ENCODE data around the gene NFKBIZ. TPM values are rescaled to one million over a fixed set of nuclear protein-coding genes. Genes with fewer than 3 reads are reported as not detected.

The NFKBIZ gene
- total RNA-seq, 1 donor from 2014 or later = 8.9 TPM

DNA sequence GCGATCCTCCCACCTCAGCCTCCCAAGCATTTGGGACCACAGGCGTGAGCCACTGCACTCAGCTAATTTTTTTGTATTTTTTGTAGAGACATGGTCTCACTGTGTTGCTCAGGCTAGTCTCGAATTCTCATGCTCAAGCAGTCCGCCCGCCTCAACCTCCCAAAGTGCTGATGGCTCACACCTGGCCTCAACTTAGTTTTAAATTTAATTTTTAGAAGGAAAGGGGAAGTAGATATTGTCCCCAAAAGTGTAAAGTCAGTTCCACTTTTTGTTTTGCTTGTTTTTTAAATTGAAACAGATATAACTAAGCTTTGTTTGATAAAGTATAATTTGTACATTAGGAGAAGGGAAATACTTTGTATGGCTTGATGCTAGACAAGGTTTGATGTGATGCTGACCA is 31.3 kb upstream of the NFKBIZ start:
- H3K4me1 Mint-ChIP-seq (ENCODE audit: low read depth, unreplicated experiment) = peaks cover 1% of the 10 kb centered on the region
- DNase-seq = no peak
- H3K4me3 Mint-ChIP-seq (ENCODE audit: unreplicated experiment) = no peak overlapping the region
- no peak overlapping the region for H3K27ac Mint-ChIP-seq (ENCODE audit: unreplicated experiment)
- no peaks in the 10 kb centered on the region for H3K9me3 Mint-ChIP-seq (ENCODE audit: unreplicated experiment)
- TF ChIP-seq, protein P1, sequence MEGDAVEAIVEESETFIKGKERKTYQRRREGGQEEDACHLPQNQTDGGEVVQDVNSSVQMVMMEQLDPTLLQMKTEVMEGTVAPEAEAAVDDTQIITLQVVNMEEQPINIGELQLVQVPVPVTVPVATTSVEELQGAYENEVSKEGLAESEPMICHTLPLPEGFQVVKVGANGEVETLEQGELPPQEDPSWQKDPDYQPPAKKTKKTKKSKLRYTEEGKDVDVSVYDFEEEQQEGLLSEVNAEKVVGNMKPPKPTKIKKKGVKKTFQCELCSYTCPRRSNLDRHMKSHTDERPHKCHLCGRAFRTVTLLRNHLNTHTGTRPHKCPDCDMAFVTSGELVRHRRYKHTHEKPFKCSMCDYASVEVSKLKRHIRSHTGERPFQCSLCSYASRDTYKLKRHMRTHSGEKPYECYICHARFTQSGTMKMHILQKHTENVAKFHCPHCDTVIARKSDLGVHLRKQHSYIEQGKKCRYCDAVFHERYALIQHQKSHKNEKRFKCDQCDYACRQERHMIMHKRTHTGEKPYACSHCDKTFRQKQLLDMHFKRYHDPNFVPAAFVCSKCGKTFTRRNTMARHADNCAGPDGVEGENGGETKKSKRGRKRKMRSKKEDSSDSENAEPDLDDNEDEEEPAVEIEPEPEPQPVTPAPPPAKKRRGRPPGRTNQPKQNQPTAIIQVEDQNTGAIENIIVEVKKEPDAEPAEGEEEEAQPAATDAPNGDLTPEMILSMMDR (IDR thresholded peaks at IDR 0.05; ENCODE audit: partially characterized antibody, unreplicated experiment) = no peak
- peaks cover 1% of the 10 kb centered on the region for H3K27me3 Mint-ChIP-seq (ENCODE audit: unreplicated experiment)
- H3K36me3 Mint-ChIP-seq (ENCODE audit: unreplicated experiment) = no peaks in the 10 kb centered on the region

DNA sequence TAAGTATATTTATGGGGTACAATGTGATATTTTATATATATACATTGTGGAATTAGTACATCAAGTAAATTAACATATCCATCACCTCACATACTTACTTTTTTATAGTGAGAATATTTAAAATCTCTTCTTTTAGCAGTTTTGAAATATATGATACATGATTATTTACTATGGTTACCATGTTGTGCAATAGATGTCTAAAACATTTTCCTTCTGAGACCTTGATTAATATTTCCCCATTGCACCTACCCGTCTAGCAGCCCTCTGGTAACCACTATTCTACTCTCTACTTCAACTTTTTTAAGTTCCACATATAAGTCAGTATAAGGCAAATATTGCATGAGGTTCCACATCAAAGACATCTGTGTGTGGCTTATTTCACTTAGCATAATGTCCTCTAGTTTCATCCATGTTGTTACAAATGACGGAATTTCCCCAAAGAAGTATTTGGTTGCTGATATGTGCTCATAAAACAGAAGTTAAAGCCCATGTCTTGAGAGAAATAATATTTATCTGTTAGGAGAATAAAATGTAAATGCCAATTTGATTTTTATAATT is 29.6 kb upstream of the NFKBIZ start:
- Mint-ChIP-seq H3K9me3 (ENCODE audit: unreplicated experiment) (no peaks in the 10 kb centered on the region), H3K36me3 (ENCODE audit: unreplicated experiment) (no peaks in the 10 kb centered on the region), H3K27me3 (ENCODE audit: unreplicated experiment) (peaks cover 1% of the 10 kb centered on the region), H3K4me3 (ENCODE audit: unreplicated experiment) (no peak overlapping the region), H3K27ac (ENCODE audit: unreplicated experiment) (no peak overlapping the region), H3K4me1 (ENCODE audit: low read depth, unreplicated experiment) (peaks cover 1% of the 10 kb centered on the region)
- TF ChIP-seq, protein P1 (IDR thresholded peaks at IDR 0.05; ENCODE audit: partially characterized antibody, unreplicated experiment) = no peak
- DNase-seq = no peak

DNA sequence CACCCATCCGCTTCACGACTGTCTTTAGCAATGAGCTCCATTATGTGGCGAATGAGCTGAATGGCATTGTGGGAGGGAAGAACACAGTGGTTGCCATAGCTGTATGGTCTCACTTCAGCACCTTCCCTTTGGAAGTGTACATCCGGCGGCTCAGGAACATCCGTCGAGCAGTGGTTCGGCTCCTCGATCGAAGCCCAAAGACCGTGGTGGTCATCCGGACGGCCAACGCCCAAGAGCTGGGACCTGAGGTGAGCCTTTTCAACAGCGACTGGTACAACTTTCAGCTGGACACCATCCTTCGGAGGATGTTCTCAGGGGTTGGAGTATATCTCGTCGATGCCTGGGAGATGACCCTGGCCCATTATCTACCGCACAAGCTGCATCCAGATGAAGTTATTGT is 27.8 kb upstream of the NFKBIZ start:
- Mint-ChIP-seq H3K4me3 (ENCODE audit: unreplicated experiment) (no peak overlapping the region), H3K9me3 (ENCODE audit: unreplicated experiment) (no peaks in the 10 kb centered on the region), H3K27me3 (ENCODE audit: unreplicated experiment) (peaks cover 1% of the 10 kb centered on the region), H3K27ac (ENCODE audit: unreplicated experiment) (no peak overlapping the region), H3K36me3 (ENCODE audit: unreplicated experiment) (no peaks in the 10 kb centered on the region), H3K4me1 (ENCODE audit: low read depth, unreplicated experiment) (no peaks in the 10 kb centered on the region)
- DNase-seq = no peak
- TF ChIP-seq, protein P1 (IDR thresholded peaks at IDR 0.05; ENCODE audit: partially characterized antibody, unreplicated experiment) = no peak

DNA sequence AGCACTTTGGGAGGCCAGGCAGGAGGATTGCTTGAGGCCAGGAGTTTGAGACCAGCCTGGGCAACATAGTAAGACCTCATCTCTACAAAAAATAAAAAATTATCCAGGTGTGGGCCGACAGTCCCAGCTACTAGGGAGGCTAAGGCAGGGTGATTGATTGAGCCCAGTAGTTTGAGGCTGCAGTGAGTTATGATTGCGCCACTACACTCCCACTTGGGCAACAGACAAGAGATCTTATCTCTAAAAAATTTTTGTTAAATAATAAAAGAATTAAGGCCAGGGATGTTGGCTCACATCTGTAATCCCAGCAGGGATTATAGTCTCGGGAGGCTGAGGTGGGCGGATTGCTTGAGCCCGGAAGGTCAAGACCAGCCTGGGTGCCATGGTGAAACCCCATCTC is 25.8 kb upstream of the NFKBIZ start:
- H3K36me3 Mint-ChIP-seq (ENCODE audit: unreplicated experiment) = no peaks in the 10 kb centered on the region
- H3K4me3 Mint-ChIP-seq (ENCODE audit: unreplicated experiment) = no peak overlapping the region
- H3K9me3 Mint-ChIP-seq (ENCODE audit: unreplicated experiment) = no peaks in the 10 kb centered on the region
- no peak for DNase-seq
- TF ChIP-seq, protein P1 (IDR thresholded peaks at IDR 0.05; ENCODE audit: partially characterized antibody, unreplicated experiment) = no peak
- H3K27me3 Mint-ChIP-seq (ENCODE audit: unreplicated experiment) = no peaks in the 10 kb centered on the region
- H3K4me1 Mint-ChIP-seq (ENCODE audit: low read depth, unreplicated experiment) = peaks cover 9% of the 10 kb centered on the region
- no peak overlapping the region for H3K27ac Mint-ChIP-seq (ENCODE audit: unreplicated experiment)

DNA sequence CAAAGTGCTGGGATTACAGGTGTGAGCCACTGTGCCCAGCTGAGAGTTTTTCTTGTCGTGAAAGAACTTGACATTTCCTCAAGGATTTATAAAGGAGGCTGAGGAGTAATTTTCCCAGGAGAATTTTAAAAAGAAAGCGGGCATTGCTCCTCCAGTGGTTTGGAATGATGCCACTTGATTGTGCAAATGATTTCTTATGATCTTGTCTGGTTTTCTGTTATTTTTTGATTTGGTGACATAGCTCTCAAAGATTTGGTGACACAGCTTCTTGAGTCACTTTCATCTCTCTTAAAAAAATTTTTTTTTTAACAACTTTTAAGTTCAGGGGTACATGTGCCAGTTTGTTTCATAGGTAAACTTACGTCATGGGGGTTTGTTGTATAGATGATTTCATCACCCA is 24.6 kb upstream of the NFKBIZ start:
- H3K27ac Mint-ChIP-seq (ENCODE audit: unreplicated experiment) = no peak overlapping the region

More for the DNA sequence above, 24.6 kb upstream of the NFKBIZ start:
- no peak for DNase-seq
- Mint-ChIP-seq H3K4me1 (ENCODE audit: low read depth, unreplicated experiment) (peaks cover 17% of the 10 kb centered on the region), H3K36me3 (ENCODE audit: unreplicated experiment) (no peaks in the 10 kb centered on the region), H3K27me3 (ENCODE audit: unreplicated experiment) (no peaks in the 10 kb centered on the region), H3K9me3 (ENCODE audit: unreplicated experiment) (no peaks in the 10 kb centered on the region), H3K4me3 (ENCODE audit: unreplicated experiment) (no peak overlapping the region)
- TF ChIP-seq, protein P1 (IDR thresholded peaks at IDR 0.05; ENCODE audit: partially characterized antibody, unreplicated experiment) = no peak

Data from glutamatergic neuron (in vitro differentiated cells).